GM23338 (cell line): ENCODE results near the gene B4GALT5.

ENCODE experiments used
- CREB1 ChIP-seq: fragments of 250-450 bp; sonication (Bioruptor Pico); IDR thresholded peaks from 2 replicates; pipeline ENCODE4 v1.5.0; 2020; ENCODE audit warnings: low read depth, mild to moderate bottlenecking, moderate library complexity
- EZH2 ChIP-seq: fragments of 200-600 bp; sonication (generic); IDR thresholded peaks from one replicate; pipeline ENCODE4 v1.8.0; 2017; ENCODE audit warnings: antibody characterized with exemption, mild to moderate bottlenecking, low read depth; ENCODE audit not compliant: unreplicated experiment
- EZH2phosphoT487 ChIP-seq: fragments of 200-600 bp; sonication (generic); IDR thresholded peaks from one replicate; pipeline ENCODE4 v1.8.1; 2018; ENCODE audit warnings: antibody characterized with exemption; ENCODE audit not compliant: unreplicated experiment
- POLR2AphosphoS5 ChIP-seq: IDR thresholded peaks from 2 replicates; pipeline ENCODE4 v1.6.1; 2016; ENCODE audit warnings: antibody characterized with exemption, low read depth
- ZNF114 ChIP-seq: fragments of 250-450 bp; sonication (Bioruptor Pico); IDR thresholded peaks from 2 replicates; pipeline ENCODE4 v1.5.0; 2020; ENCODE audit warnings: mild to moderate bottlenecking, moderate library complexity
- TF ChIP-seq, protein P1 (sequence below), 2 experiments: fragments of 200-600 bp in 1 of 2; sonication (generic) in 1 of 2; conservative IDR thresholded peaks; 2 replicates each; pipeline versions ENCODE4 v1.5.1 to v1.6.1; 2016 to 2017; ENCODE audit warnings: antibody characterized with exemption in 2 of 2, low read depth in 2 of 2, mild to moderate bottlenecking in 2 of 2, moderate library complexity in 1 of 2

- TF ChIP-seq, protein P1, sequence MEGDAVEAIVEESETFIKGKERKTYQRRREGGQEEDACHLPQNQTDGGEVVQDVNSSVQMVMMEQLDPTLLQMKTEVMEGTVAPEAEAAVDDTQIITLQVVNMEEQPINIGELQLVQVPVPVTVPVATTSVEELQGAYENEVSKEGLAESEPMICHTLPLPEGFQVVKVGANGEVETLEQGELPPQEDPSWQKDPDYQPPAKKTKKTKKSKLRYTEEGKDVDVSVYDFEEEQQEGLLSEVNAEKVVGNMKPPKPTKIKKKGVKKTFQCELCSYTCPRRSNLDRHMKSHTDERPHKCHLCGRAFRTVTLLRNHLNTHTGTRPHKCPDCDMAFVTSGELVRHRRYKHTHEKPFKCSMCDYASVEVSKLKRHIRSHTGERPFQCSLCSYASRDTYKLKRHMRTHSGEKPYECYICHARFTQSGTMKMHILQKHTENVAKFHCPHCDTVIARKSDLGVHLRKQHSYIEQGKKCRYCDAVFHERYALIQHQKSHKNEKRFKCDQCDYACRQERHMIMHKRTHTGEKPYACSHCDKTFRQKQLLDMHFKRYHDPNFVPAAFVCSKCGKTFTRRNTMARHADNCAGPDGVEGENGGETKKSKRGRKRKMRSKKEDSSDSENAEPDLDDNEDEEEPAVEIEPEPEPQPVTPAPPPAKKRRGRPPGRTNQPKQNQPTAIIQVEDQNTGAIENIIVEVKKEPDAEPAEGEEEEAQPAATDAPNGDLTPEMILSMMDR (conservative IDR thresholded peaks at IDR 0.05; ENCODE audit: low read depth in 2 of 2), result no peak
- TF ChIP-seq POLR2AphosphoS5 (no peak), EZH2 (no peak), CREB1 (CRISPR knock-in tag) (no peak), EZH2phosphoT487 (no peak), ZNF114 (CRISPR knock-in tag) (no peak)
Measured at GRCh38 chr20:49597825-49598395, 115.8 kb downstream of the B4GALT5 start.
